DLD1 (cell line): ENCODE results near the gene CPT2.

Source experiments
- in situ Hi-C: cut with HindIII; loops from 2 replicates; pipeline ENCODE4 v1.10.0; 2017; ENCODE audit warnings: low sequenced_read_pairs

CPT2 gene

DNA sequence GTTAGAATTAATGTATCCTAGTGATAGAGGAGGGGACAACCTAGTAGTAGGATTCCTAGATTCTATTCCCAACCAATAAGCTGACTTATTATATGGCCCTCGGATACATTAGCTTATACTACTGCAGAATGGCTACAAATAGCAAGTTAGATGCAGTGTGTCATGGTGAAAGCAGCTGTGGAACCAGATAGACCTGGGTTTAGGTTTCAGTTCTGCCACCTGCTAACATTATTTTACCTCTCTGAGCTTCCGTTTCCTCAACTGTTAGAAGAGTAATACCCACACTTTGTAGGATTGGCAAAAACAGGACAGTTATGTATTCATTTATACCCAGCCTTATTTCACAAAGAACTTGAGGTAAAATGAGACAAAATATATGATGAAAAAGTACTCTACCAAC lies 63.3 kb downstream of the CPT2 start:
- in situ Hi-C loops, result no loop called here

DNA sequence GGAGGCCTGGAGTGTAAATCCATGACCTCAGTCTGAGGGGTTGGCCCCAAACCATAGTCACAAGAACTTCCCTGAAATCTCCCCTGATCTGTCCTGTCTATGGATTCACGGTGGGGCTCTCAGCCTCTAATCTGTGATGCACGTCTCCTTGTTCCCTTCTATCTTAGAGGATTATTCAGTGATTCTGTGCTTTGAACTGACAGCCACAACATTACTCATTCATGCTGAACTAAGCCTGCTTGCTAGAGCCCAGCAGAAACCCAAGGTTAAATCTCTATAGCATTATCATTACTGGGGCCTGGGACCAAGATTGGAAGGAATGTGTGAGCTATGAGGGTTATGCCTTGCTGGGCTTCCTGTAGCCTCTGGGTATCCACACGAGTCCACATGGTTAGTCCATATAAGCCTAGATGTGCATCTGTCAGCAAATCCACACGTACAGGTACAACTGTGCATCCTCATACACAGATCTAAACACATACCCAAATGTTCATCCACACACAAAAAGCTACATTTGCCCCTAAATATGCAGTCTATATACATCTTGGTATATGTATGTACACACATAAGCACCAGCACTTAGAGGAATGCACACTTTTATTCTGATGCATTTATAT lies 64.1 kb downstream of the CPT2 start:
- in situ Hi-C loops, result no loop called here

DNA sequence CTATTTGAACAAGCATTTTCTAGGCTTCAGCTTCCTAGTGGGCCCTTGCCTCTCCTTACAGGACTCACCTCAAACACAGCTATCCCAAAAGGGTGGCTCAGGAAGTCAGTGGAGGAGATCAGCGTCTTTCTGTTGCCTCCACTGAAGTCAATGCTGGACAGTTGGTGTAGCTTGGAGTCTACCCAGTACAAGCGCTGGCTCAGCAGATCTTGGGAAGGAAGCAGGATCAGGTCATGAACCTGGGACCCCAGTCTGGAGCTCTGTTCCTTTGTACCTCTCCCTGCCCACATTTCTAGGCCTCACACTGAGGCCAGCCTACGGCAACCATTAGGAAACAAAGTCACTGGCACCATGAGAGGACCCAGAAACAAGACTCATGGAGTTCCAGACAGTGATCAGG lies 65.4 kb downstream of the CPT2 start:
- in situ Hi-C loops, result no loop called here
